Epithelial cell of prostate (primary cell): ENCODE results near the gene PLA2G5.

Experiments used
- DNase-seq: peaks from one replicate; pipeline ENCODE4 v3.0.0-alpha.2; 2011; ENCODE audit warnings: low read depth, low spot score
- H3K27ac ChIP-seq: fragments of 450-650 bp; 2 replicates; pipeline ENCODE4 v1.5.1; 2017; ENCODE audit warnings: mild to moderate bottlenecking

Gene PLA2G5

DNA sequence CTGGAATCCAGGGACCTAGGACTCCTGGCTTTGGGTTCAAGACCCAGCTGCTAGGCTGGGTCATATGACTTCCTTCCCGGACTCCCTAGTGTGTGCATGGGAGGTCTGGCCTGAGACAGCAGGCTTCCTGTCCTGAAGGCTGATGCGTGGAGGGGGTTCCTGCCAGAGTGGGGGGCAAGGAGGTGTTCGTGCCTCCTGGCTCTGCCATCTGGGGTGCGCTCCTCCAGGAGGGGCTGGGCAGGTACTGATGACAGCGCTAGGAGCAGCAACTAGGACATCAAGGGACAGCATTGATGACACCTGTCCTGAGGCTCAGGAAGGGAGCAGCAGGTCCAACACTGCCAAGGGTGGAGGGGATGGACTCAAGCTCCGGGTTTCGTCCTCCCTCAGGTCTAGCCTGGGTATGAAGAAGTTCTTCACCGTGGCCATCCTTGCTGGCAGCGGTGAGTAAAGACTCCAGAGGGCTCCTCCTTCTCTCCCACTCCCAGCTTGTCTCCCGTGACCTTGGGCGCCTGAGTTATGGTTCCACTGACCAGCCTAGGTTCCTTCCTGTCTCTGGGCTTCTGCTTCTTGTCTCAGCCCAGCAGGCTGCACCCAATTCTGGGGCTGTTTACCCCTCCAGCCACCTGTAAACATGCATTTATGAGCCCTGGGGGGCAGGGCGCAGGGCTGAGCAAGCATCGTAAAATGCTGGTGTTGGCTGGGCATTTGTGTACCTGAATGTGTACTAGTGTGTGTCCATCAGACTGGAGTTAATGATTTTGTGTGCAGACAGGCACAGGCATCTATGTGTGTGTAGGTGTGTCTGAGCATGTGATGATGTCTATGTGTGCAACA lies 70.0 kb downstream of the PLA2G5 start:
- DNase-seq = no peak

DNA sequence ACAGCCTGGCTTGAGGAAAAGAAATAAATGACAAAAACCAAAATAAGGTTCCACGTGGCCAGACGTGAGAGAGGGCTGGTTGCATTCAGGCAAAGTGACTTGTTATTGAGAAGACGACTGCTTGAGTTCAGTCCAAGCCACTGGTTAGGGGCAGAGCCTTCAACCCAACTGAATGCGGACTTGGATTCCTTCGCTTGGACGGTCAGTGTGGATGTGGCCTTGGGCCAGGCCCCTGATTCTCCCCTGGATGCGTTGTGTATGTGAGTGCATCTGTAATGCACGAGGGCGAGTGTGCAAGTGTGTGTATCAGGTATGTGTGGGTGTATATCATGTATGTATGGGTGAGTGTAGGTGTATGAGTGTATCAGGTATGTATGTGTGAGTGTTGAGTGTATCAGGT lies 71.0 kb downstream of the PLA2G5 start:
- no peak for DNase-seq
- no peak overlapping the region for H3K27ac ChIP-seq

More for the DNA sequence above, 70.0 kb downstream of the PLA2G5 start:
- no peak overlapping the region for H3K27ac ChIP-seq

DNA sequence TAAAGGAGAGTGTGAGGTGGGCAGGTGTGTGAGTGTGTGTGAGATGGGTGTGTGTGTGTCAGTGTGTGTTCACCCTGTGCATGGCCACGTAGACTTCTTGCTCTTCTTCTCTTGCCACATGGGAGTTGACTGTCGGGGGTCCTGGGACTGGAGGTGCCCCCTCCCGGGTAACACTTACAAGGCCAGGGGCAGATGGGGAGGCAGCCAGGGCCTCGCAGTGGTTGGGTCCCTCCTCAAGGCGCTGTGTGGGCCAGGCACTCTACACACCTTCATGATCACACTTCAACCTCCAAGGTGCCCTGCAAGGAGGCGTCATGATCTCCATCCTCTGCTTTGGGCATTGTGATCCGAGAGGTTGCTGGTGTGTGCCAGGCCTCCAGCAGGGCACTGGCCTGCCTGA lies 71.5 kb downstream of the PLA2G5 start:
- no peak overlapping the region for H3K27ac ChIP-seq
- DNase-seq = no peak
